ENCODE measurements around the gene OLA1.

The OLA1 gene

GRCh38 chr2:174224125-174224524, 24.2 kb downstream of the OLA1 start:
- no peak for DNase-seq

DNA sequence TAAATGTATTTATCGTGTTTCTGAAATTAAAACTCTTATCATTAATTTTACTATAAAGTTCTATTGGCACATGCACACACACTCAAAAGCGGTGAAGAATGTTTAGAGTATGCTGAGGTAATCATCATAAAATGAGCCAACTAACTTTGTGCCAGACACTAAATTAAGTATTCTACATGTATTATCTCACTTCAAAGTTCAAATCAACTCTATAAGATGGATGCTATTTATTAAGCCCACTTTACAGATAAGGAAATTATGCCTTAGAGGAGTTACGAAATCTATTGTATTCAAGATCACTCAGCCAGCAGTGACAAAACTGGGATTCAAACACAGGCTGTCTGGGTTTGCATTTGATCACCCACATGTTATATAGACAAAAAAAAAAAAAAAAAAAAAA, 24.9 kb downstream of the OLA1 start:
- no peak for DNase-seq

DNA sequence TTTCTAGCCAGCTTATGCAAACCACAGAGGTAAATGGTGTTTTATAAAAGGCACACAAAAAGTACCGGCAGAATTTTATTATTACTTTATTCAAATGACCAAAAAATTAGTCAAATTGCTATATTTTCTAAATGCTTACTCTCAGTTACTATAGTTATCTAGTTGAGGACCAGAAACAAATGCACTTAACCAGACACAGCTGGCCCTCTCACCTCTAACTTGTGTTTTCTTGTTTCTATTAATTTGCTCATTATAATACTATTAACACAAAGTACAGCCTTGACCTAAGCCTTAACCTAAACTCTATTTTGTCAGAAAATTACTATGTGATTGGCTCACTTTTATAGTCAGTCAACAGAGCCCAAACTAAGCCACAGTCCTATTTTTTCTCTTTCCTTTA, 26.2 kb downstream of the OLA1 start:
- DNase-seq, result no peak

DNA sequence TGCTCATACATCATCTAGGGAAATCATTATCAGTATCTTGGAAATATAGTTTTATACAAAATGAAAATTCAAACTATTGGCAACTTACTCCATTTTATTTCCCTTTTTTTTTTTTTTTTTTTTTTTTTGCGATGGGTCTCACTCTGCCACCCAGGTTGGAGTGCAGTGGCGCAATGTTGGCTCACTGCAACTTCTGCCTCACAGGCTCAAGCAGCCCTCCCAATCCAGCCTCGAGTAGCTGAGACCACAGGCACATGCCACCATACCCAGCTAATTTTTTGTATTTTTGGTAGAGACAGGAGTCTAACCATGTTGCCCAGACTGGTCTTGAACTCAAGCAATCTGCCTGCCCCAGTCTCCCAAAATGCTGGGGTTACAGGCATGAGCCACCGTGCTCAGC, 29.0 kb downstream of the OLA1 start:
- no peak for DNase-seq

DNA sequence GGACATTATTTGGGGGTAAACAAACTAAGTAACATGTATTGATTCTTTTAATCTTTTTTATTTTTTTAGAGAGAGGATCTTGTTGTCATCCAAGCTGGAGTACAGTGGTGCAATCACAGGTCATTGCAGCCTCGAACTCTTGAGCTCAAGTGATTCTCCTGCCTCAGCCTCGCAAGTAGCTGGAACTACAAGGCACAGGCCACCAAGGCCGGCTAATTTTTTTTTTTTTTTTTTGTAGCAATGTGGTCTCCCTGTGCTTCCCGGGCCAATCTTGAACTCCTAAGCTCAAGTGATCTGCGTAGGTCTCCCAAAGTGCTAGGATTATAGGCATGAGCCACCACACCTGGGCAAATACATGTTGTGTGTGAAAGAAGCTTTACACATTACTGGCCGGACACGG, 29.6 kb downstream of the OLA1 start:
- no peak for DNase-seq

DNA sequence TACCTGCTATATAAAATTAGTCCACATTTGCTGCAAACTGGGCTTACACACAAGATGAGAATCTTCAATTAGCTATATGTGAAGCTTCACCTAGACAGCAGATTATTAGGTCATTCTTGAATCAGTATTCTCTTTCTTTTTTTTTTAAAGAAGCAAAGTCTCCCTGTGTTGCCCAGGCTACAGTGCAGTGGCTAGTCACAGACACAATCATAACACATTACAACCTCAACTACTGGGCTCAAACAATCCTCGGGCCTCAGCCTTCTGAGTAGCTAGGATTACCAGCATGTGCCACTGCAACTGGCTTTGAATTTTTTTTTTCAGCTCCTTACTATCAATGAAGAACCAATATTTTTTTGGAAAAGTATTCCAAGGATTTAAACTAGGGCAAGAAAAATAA, 30.5 kb downstream of the OLA1 start:
- no peak for DNase-seq

- DNase-seq, result no peak
These were observed 36.4 kb downstream of the OLA1 start for GRCh38 chr2:174211954-174212353.

DNA sequence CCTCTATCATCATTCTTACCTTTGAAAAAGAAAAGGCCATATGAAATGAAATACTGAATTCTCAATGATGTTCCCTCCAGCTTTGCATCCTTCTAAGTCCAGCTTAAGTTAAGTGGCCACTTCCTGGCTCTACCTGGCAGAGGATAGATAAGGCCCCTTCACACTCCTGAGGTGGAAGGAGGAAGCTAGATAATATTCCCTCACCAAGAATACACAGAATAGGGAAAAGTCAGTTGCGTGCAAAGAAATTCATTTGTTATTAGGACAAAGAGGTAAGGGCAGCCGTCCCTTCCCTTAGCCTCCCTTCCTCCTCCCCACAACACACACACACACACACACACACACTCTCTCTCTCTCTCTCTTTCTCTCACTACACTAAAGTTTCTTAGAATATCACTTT, 37.5 kb downstream of the OLA1 start:
- no peak for DNase-seq

DNA sequence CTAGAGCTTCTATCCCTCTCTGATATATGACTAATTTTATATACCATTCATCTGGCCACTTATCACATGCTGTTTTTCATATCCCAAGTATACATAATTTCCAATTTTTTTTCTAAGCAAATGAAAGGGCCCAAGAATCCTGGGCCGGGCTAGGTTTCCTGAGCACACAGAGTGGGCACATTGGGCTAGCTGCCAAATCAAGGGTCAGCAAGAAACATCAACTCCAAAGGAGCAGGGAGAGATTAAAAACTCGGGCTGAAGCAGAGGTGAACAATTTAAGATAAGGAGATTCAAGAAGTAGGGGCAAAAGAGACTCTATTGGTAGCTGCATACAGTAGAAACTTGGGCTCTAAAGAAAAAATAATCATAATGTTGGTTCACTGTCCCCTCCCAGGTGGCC, 39.0 kb downstream of the OLA1 start:
- DNase-seq, result no peak

DNA sequence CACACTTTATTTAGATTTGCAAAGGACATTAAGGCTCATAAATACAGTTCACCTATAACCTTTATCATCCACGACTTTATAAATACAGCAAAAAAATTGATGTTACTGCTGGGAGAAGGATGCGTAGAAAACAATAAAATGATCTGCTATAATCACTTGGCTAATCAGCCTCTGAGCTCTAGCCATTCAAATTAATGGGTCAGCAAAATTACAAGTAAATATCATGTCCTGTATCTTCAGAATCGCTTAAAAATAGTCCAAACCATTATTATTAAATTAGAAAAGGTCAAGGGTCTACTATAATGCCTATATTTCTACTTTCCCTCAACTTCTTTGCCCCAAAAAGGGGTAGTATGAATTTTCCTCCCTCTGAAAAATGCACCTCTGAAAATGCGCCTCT, 40.3 kb downstream of the OLA1 start:
- DNase-seq, result no peak

- no peak for DNase-seq
These were observed 42.8 kb downstream of the OLA1 start for GRCh38 chr2:174205562-174205961.

- no peak for DNase-seq
These were observed 46.1 kb downstream of the OLA1 start for GRCh38 chr2:174202188-174202587.

DNA sequence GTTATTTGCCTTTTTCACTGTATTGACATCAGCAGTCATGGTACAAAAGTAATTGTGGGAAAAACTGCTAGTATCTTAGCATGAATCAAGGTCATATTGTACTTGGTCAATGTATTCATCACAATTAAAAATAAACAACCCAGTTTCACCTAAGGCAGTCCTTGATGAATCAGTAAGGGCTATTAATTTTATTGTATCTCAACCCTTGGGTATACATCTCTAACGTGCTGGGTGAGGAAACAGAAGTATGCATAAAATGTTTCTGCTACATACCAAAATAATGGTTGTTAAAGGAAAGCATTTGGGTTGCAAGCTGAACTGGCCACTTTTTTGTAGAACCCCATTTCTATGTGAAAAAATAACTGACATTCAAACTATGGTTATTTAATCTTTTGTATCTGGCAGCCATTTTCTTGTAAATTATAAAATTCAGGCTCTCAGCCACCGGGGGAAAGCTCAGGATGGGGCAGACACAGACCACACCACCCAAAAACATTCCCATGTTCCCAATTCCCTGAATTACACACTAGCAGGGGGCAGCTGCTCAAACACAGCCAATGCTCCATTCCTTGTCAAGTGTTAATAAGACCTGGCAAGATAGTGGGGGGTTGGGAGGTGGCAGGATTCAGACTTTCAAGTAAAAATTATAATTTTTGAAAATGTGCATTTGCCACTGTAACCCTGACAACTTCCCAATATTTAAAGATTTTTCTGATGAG, 49.3 kb downstream of the OLA1 start:
- no peak for DNase-seq

- DNase-seq, result no peak
These were observed 53.1 kb downstream of the OLA1 start for GRCh38 chr2:174195253-174195652.

DNA sequence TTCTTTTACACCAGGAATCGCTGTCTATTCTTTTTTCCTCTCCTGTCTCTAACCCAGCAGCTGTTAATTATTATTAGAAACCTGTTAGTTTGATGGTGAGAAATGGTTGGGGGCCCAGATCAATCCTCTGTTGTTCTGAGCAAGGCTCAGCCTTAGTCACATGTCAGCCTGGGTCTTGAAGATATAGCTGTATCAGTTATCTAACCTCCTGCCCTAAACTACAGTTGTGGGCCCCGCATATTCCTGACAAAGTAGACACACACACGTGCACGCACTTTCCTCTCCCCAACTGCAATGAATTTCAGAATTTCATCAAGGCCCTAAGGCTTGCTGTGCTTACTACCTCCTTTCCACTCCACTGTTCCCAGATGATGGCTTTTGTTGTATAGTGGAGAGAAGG, 54.6 kb downstream of the OLA1 start:
- no peak for DNase-seq

DNA sequence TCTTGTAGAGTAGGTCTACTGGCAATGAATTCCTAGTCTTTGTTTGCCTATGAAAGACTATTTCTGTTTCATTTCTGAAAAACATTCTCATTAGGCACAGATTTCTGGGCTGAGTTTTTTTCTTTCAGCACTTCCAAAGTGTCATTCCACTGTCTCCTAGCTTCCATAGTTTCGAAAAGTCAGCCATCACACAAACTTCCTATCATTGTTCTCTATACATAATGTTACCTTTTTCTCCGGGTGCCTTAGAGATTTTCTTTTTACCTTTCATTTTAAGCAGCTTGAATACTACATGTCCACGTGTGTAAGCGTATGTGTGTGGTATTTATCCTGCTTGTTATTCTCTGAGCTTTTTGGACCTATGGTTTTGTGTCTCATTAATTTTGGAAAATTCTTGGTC, 55.7 kb downstream of the OLA1 start:
- no peak for DNase-seq

GRCh38 chr2:174191342-174192074, 56.8 kb downstream of the OLA1 start:
- no peak for DNase-seq

GRCh38 chr2:174184915-174185314, 63.4 kb downstream of the OLA1 start:
- DNase-seq, result no peak

DNA sequence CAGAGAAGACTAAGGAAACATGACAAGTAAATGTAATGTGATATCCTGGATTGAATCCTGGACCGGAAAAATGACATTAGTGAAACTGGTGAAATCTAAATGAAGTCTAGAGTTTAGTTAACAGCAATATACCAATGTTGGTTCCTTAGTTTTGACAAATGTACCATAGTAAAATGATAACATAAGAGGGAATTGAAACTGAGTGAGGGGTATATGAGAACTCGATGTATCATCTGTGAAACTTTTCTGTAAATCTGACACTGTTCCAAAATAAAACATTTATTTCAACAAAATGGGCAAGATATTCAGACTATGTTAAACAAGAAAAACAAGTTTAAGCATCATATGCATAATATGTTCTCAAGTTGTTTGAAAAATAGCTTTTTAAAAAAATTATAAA, 63.8 kb downstream of the OLA1 start:
- no peak for DNase-seq

GRCh38 chr2:174183076-174183475, 65.3 kb downstream of the OLA1 start:
- no peak for DNase-seq

DNA sequence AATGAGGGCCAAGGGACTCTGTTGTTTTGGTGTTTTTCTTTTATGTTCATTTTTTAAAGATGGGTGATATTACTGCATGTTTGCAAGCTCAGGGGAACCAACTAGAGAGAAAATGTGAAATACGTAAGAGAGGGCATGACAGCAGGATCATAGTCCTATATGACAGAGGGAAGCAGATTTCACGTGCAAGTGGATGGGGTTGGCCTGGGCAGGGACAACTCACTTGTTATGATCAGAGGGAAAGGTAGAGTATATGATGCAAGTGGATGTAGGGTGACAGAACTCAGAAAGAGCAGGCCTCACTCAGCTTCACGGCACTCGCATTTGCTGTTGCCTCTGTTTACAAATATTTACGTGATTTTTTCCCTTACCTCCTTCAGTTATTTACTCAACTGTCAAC, 67.0 kb downstream of the OLA1 start:
- no peak for DNase-seq

- no peak for DNase-seq
These were observed 67.6 kb downstream of the OLA1 start for GRCh38 chr2:174180726-174181236.

DNA sequence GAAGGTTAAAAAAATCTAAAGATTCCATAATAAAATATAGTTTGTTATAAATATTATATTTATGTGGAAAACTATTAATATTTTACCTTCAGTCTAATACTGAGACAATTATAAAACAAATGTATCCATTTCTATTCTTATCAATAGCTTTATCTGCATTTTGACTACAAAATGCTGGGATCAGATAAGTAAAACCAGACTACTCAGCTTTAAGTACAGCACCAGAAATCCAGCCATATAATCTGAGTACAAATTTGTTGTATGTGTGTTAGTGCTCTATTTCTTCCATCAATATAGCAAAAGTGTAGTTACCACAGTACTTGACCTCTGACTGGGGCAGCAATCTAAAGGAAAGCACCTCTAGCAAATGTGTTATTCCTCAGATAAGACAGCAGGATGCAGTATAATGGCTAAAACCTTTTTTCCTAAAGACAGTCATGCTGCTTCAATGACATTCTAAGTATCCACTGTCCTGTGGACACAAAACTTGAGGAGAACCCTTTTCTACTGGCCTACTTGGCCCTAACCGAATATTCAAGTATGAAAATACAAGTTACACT, 68.1 kb downstream of the OLA1 start:
- DNase-seq, result peak in 1 of 3 experiments; percentile 8

DNA sequence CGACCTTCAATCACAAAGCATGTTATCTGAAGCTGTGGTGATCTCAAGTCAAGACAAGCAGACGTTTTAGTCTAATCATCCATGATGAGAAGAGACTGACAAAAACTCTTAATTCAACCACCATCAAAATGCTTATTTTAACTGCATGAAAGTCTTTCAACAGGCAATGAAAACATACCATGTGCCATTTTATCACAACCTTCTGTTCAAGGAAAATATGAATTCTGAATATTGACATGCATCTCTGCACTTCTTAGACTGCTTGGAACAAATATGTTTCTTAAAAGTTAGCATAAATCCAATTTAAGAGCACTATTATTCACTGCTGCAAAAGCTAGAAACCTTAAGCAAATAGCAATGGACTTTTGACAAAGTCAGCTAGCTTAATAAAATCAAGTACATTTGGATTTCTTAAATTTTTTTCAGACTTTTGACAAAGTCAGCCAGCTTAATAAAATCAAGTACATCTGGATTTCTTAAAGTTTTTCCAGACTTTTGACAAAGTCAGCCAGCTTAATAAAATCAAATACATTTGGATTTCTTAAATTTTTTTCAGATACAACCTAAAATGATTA, 70.9 kb downstream of the OLA1 start:
- peak in 1 of 3 experiments; percentile 23 for DNase-seq
